HL-60/S4 (cell line): ENCODE results near the gene C2.
"Not testable (repeated sequence)": the region's sequence is repeated elsewhere in the genome, so short reads cannot be mapped to it uniquely, and the experiment has no call there.

Experiments
- in situ Hi-C: fragments of 300-500 bp; cut with MboI; formaldehyde crosslinking; loops from 2 replicates; pipeline ENCODE4 v1.14.3; 2022; ENCODE audit warnings: low sequenced_read_pairs

The C2 gene

DNA sequence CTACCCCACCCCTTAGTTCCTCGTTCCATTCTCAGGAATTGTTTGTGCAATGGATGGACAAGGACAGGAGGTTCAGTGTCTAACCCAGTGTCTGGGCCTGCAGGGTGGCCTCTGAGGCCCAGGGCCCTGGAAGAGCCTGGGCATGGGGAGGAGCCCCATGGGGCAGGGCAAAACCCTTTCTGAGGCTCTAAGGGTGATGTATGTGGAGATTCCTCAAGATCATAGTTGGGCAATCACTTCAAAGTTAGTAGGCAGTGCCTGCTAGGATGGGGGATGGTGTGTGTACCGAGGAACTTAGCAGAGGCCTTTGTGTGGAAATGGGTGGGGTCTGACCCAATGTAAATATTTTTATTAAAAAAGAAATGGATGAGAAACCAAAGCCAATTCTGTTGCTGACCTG, 6.7 kb upstream of the C2 start:
- in situ Hi-C loops: no loop called here

DNA sequence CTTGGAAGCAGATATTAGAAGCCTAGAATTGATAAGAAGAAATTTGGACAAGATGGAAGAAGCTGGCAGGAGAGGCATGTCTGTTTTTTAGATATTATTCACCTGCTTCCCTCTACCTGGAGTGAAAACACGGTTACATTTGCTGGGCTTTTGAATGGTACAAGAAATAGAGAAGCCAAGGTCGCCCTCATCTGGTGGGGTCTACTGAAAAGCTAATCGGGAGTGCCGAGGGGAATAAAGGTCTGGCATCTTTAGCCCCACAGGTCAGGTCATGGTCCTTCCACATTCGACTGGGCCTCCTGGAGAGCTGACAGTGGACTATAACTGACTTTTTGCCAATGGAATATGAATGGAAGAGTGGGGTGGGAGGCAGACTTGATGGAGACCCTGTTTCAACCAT, 4.6 kb upstream of the C2 start:
- in situ Hi-C loops: no loop called here

- in situ Hi-C loops: no loop called here
Measured at GRCh38 chr6:31927863-31928671, 550 bp downstream of the C2 start.

- in situ Hi-C loops: no loop called here
Measured at GRCh38 chr6:31928672-31928939, 1.1 kb downstream of the C2 start.

DNA sequence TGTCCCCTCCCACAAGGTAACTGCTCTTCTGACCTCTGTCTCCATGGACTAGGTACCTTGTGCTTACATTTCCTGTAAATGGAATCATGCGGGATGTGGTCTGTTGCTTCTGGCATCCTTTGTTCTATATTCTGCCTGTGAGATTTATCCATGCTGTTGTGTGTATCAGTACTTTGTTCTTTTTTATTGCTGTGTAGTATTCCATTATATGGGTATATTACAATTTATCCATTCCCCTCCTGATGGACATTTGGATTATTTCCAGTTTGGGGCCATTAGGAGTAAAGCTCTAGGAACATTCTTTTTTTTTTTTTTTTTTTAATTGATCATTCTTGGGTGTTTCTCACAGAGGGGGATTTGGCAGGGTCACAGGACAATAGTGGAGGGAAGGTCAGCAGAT, 3.4 kb downstream of the C2 start:
- in situ Hi-C loops: no loop called here

DNA sequence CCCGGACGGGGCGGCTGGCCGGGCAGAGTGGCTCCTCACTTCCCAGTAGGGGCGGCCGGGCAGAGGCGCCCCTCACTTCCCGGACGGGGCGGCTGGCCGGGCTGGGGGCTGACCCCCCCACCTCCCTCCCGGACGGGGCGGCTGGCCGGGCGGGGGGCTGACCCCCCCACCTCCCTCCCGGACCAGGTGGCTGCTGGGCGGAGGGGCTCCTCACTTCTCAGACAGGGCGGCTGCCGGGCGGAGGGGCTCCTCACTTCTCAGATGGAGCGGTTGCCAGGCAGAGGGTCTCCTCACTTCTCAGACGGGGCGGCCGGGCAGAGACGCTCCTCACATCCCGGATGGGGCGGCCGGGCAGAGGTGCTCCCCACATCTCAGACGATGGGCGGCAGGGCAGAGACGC, 4.6 kb downstream of the C2 start:
- in situ Hi-C loops: not testable (repeated sequence)

- in situ Hi-C loops: no loop called here
Measured at GRCh38 chr6:31933537-31933936, 6.0 kb downstream of the C2 start.

DNA sequence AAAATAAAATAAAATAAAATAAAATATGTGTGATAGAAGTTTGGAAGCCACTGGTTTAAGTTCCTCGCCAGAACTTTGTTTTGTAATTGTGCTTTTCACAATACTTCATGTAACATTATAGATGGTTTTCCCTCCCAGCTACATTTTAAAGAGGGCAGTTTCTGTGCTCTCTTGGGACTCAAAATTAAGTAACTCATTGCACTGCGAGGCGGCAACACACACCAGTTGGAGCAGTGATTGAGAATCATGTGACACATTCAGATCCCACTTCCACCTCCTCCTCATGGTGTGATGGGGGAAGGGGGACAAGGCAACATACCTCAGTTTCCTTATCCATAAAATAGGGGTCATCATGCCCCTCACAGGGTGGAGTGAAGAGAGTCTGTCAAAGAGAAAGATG, 7.5 kb downstream of the C2 start:
- in situ Hi-C loops: no loop called here

GRCh38 chr6:31935823-31936222, 8.3 kb downstream of the C2 start:
- in situ Hi-C loops: no loop called here

- in situ Hi-C loops: no loop called here
Measured at GRCh38 chr6:31940256-31940664, 12.7 kb downstream of the C2 start.

GRCh38 chr6:31943742-31944141, 16.2 kb downstream of the C2 start:
- in situ Hi-C loops: no loop called here

- in situ Hi-C loops: no loop called here
Measured at GRCh38 chr6:31945154-31945506, 17.6 kb downstream of the C2 start.

DNA sequence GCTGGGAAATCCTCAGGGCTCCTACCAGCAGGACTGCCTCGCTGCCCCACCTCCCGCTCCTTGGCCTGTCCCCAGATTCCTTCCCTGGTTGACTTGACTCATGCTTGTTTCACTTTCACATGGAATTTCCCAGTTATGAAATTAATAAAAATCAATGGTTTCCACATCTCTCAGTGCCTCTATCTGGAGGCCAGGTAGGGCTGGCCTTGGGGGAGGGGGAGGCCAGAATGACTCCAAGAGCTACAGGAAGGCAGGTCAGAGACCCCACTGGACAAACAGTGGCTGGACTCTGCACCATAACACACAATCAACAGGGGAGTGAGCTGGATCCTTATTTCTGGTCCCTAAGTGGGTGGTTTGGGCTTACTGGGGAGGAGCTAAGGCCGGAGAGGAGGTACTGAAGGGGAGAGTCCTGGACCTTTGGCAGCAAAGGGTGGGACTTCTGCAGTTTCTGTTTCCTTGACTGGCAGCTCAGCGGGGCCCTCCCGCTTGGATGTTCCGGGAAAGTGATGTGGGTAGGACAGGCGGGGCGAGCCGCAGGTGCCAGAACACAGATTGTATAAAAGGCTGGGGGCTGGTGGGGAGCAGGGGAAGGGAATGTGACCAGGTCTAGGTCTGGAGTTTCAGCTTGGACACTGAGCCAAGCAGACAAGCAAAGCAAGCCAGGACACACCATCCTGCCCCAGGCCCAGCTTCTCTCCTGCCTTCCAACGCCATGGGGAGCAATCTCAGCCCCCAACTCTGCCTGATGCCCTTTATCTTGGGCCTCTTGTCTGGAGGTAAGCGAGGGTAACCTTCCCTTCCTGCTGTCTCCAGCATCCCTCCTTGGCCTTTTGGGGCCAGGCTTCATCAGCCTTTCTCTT, 18.2 kb downstream of the C2 start, which contains the start of gene CFB:
Gene CFB (plus strand): TSS at position 589 of the 863 bp plus-strand sequence. CDS start 127 bp downstream, at position 716.
- in situ Hi-C loops: no loop called here

- in situ Hi-C loops: no loop called here
Measured at GRCh38 chr6:31946370-31946885, 18.9 kb downstream of the C2 start.

DNA sequence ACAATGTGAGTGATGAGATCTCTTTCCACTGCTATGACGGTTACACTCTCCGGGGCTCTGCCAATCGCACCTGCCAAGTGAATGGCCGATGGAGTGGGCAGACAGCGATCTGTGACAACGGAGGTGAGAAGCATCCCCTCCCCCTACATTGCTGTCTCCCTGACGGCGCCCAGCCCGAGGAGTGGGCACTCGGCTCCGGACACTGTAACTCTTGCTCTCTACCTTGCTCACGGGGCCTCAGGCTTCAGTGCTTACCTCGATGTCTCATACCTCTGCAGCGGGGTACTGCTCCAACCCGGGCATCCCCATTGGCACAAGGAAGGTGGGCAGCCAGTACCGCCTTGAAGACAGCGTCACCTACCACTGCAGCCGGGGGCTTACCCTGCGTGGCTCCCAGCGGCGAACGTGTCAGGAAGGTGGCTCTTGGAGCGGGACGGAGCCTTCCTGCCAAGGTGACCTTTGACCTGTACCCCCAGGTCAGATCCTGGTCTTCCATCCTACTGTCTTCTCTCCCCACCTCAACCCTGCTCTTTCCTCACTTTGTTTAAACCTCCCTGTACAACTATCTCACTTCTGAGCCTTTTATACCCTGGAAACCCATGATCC, 19.7 kb downstream of the C2 start:
- in situ Hi-C loops: no loop called here

DNA sequence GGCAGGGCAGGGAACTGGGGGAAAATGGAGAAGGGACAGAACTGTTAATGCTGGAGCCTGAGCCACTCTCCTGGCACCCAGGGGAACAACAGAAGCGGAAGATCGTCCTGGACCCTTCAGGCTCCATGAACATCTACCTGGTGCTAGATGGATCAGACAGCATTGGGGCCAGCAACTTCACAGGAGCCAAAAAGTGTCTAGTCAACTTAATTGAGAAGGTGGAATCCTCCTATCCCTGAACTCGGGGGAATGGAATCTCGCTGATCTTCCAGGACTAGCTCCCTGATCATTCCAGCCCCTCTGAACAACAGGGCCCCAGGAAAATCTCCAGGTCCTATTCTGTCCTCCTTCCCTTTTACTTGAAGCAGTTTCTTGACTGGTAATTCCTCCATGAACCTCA, 20.3 kb downstream of the C2 start:
- in situ Hi-C loops: no loop called here

DNA sequence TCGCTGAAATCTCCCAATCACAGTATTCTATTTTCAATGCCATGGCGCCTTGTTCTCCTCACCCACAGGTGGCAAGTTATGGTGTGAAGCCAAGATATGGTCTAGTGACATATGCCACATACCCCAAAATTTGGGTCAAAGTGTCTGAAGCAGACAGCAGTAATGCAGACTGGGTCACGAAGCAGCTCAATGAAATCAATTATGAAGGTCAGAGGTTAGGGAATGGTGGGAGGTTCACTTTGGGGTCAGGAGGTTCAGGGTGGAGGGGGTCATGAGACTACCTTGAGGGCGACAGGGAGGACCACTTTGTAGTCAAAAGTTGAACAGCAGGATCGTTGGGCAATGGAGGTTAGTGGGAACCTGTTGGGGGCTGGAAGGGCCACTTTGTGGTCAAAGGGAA, 20.8 kb downstream of the C2 start:
- in situ Hi-C loops: no loop called here

GRCh38 chr6:31948753-31949413, 21.4 kb downstream of the C2 start:
- in situ Hi-C loops: no loop called here

- in situ Hi-C loops: no loop called here
Measured at GRCh38 chr6:31949926-31950548, 22.5 kb downstream of the C2 start.

GRCh38 chr6:31952140-31952805, 24.8 kb downstream of the C2 start:
- in situ Hi-C loops: no loop called here
